Epithelial cell of esophagus (primary cell): Measurements from ENCODE around the gene GAREM2.

Source experiments
- DNase-seq: peaks from one replicate; pipeline ENCODE4 v3.0.0; 2010; ENCODE audit warnings: low read depth
- H3K4me3 ChIP-seq: 2 replicates; pipeline ENCODE4 v1.5.1; 2011; ENCODE audit warnings: mild to moderate bottlenecking, low read length, control low read depth
- TF ChIP-seq, protein P1 (sequence below): IDR thresholded peaks from 2 replicates; pipeline ENCODE4 v1.5.1; 2011; ENCODE audit warnings: low read depth, mild to moderate bottlenecking, low read length, control low read depth, inconsistent platforms; ENCODE audit not compliant: insufficient read depth; ENCODE audit errors: missing control alignments

GAREM2 gene

DNA sequence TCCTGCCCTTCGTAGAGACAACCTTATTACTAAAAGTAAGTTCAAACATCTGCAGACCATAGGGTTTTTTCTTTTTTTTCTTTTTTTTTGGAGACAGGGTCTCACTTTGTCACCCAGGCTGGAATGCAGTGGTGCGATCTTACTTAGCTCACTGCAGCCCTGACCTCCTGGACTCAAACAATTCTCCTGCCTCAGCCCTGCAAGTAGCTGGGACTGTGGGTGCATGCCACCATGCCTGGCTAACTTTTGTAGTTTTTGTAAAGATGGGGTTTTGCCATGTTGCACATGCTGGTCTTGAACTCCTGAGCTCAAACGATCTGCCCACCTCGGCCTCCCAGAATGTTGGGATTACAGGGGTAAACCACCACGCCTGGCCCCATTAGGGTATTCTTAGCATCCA is 39.1 kb downstream of the GAREM2 start:
- TF ChIP-seq, protein P1, sequence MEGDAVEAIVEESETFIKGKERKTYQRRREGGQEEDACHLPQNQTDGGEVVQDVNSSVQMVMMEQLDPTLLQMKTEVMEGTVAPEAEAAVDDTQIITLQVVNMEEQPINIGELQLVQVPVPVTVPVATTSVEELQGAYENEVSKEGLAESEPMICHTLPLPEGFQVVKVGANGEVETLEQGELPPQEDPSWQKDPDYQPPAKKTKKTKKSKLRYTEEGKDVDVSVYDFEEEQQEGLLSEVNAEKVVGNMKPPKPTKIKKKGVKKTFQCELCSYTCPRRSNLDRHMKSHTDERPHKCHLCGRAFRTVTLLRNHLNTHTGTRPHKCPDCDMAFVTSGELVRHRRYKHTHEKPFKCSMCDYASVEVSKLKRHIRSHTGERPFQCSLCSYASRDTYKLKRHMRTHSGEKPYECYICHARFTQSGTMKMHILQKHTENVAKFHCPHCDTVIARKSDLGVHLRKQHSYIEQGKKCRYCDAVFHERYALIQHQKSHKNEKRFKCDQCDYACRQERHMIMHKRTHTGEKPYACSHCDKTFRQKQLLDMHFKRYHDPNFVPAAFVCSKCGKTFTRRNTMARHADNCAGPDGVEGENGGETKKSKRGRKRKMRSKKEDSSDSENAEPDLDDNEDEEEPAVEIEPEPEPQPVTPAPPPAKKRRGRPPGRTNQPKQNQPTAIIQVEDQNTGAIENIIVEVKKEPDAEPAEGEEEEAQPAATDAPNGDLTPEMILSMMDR, result no peak
- no peak overlapping the region for H3K4me3 ChIP-seq
- DNase-seq, result no peak

DNA sequence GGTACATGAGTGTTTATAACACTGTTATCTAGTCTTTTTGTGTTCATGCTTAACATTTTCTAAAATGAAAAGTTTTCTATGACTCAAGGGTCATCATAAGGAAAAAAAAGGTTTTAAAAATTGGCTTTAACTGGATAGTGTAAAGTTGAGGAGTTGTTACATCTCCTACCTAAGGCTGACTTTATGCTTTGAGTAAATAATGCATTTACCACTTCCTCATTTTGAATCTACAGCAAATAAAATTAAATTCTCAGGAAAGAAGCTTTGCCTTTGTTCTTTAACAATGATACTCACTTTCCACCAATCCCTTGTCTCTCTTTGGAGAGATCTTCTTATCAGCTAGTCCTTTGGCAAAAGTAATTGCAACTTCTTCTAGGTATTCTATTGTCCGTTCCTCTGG is 41.9 kb downstream of the GAREM2 start:
- no peak for DNase-seq
- TF ChIP-seq, protein P1, result no peak
- H3K4me3 ChIP-seq, result no peak overlapping the region

DNA sequence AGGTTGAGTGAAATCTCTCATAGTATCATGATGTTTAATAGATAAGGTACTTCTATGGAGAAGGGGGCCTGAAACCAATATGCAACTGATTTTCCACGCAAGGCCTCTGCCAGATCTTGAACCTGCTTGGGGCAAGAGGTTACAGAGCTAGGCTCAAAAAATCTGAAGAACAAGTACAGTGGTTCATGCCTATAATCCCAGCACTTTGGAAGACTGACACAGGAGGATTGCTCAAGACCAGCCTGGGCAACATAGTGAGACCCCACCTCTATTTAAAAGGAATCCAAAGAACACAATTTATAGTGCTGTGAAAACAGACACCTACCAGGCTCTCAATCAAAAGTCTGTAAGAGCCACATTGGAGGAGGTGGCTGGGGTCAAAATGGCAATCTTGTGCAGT is 42.9 kb downstream of the GAREM2 start:
- TF ChIP-seq, protein P1, result no peak
- no peak overlapping the region for H3K4me3 ChIP-seq
- DNase-seq, result no peak

DNA sequence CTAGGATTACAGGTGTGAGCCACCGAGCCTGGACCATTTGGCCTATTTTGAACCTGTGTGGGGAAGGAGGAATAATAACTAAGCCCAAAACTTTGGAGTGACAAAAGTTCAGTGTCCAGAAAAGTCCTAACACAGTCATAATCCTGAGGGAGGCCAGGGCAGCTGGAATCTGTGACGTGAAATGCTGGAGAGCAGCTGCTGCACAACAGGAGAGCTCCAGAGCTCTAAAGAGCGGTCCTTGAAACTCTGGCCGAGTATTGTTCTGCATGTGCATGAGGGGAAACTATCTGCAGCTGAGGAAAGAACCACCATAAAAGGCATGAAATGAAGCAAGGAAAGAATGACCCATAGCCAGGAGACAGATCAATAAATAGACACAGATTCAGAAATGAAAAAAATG is 43.7 kb downstream of the GAREM2 start:
- no peak overlapping the region for H3K4me3 ChIP-seq
- TF ChIP-seq, protein P1, result no peak
- DNase-seq, result no peak

DNA sequence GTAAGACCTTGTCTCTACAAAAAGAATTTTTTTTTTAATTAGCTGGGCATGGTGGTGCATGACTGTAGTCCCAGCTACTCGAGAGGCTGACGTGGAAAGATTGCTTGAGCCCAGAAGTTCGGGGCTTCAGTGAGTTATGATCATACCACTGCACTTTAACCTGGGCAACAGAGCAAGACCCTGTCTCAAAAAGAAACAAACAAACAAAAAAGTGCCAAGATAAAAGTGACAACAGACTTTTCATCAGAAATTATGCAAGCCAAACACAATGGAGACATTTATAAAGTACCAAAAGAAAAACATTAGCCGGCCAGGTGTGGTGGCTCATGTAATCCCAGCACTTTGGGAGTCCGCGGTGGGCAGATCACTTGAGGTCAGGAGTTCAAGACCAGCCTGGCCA is 44.8 kb downstream of the GAREM2 start:
- DNase-seq, result no peak
- TF ChIP-seq, protein P1, result no peak

DNA sequence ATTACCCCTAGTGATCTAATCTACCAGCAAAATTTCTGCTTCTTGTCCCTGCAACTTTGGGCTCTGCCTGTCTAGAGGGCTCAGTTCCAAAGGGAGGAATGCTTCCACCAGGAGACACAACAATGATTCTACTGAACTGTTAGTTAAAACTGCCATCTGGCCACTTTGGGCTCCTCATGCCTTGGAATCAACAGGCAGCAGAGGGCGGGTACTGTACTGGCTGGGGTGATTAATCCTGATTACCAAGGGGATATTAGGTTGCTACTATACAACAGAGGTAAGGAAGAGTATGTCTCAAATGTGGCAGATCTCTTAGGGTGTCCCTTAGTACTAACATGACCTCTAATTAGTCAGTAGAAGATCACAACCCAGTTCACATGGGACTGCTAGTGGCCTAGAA is 50.1 kb downstream of the GAREM2 start:
- no peak for DNase-seq
- TF ChIP-seq, protein P1, result no peak
- no peak overlapping the region for H3K4me3 ChIP-seq

More for the DNA sequence above, 44.8 kb downstream of the GAREM2 start:
- H3K4me3 ChIP-seq, result no peak overlapping the region

DNA sequence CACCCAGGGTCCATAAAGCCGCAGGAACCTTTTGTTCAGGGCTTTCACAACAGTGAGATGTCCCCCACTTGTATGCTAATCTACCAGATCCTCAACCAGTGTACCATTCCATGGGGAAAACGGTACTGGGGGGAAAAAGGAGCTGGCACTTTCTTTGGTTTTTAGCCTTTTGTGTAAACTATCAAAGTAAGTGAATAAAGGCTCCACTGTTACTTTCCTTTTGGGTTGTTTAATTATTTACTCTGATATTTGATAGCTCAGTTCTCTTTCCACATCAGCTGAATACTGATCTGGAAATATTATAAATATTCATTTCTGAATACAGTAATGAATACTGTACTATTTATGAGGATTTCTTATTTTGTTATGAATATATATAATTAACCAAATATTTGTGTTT is 51.2 kb downstream of the GAREM2 start:
- no peak overlapping the region for H3K4me3 ChIP-seq
- TF ChIP-seq, protein P1, result no peak

More for the DNA sequence above, 51.2 kb downstream of the GAREM2 start:
- no peak for DNase-seq
